CD1c-positive myeloid dendritic cell (primary cell): ENCODE data around the gene AIMP1.

Source experiments
- DNase-seq: peaks from one replicate; pipeline ENCODE4 v3.0.0-alpha.2; 2016; ENCODE audit errors: extremely low spot score

The AIMP1 gene

GRCh38 chr4:106315968-106316772 is at the start of gene AIMP1, which contains the start of gene TBCK:
AIMP1 (plus strand) TSS chr4:106316550; CDS start chr4:106325010, 8,460 bp downstream.
TBCK (minus strand) TSS chr4:106316209; CDS start chr4:106308960, 7,249 bp downstream.
- DNase-seq = peak; percentile 93

DNA sequence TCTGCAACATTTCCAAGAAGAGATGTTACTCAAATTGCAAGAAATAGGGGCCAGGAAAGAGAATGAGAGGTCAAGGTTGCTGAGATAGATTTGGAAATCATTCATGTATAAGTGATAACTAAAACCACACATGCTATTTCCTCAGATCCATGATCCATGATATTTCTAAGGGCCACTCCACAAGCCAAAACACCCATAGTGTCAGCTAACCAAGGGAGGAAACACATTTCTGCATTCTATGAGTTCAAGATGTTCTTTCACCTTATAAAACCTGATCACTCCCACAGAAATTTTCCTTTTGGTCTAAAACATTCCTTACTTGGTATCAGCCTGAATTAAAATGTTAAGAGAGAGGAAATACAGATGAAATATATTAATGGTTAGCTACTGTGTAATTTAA is 47.6 kb upstream of the AIMP1 start:
- DNase-seq = no peak

- no peak for DNase-seq
These were observed 46.6 kb upstream of the AIMP1 start for GRCh38 chr4:106269711-106270110.

- DNase-seq = no peak
These were observed 45.6 kb upstream of the AIMP1 start for GRCh38 chr4:106270736-106271135.

GRCh38 chr4:106273831-106274230 is 42.5 kb upstream of the AIMP1 start:
- no peak for DNase-seq

- no peak for DNase-seq
These were observed 39.1 kb upstream of the AIMP1 start for GRCh38 chr4:106277140-106277675.

DNA sequence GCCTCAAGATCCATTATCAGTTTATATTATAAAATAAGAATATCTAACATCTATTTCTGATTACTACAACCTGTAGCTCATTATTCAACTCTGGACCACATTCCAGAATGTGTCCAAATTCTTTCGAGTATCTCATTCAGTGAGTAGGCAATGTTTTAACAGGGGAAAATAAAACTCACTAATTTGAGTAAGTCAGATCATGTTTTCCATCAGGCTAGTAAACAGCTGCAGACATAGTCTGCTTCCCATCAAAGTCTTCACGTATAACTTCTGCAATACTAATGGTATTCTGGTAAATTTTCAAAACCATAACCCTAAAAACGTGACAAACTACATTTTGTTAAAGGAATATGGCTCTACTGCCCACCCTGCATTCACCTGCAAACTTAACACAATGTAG is 32.1 kb upstream of the AIMP1 start:
- DNase-seq = no peak

GRCh38 chr4:106286611-106287010 is 29.7 kb upstream of the AIMP1 start:
- no peak for DNase-seq

- no peak for DNase-seq
These were observed 28.9 kb upstream of the AIMP1 start for GRCh38 chr4:106287353-106287969.

DNA sequence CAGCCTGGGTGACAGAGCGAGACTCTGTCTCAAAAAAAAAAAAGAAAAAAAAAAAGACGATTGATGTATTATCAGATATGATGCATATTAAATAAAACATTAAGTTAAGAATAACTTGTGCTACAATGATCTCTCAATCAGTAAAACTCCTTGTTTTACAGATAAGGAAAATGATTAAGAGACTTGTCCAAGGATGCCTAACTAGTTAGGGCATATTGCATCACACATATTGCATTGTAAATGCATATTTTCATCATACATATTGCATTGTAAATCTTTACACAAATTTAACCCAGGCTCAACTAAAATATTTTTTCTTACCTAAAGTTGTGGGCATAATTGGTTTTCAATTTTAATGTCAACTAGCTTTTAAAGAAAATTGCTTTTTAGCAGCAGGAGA is 26.6 kb upstream of the AIMP1 start:
- DNase-seq = no peak

DNA sequence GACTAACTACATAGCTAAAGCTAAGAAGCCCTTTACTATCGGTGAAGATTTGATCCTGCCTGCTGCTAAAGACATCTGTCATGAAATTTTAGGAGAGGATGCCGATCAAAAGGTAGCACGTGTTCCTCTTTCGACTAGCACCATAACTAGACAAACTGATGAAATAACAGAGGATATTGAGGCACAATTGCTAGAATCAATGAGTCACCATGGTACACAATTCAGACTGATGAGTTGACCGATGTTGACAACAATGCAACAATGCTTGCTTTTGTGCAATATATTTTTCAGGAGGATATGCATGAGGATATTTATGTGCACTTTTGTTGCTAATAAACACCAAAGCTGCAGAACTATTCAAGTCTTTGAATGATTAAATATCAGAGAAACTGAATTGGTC is 24.7 kb upstream of the AIMP1 start:
- DNase-seq = no peak

- DNase-seq = no peak
These were observed 22.3 kb upstream of the AIMP1 start for GRCh38 chr4:106294062-106294461.

GRCh38 chr4:106297245-106298035 is 18.9 kb upstream of the AIMP1 start:
- DNase-seq = no peak

DNA sequence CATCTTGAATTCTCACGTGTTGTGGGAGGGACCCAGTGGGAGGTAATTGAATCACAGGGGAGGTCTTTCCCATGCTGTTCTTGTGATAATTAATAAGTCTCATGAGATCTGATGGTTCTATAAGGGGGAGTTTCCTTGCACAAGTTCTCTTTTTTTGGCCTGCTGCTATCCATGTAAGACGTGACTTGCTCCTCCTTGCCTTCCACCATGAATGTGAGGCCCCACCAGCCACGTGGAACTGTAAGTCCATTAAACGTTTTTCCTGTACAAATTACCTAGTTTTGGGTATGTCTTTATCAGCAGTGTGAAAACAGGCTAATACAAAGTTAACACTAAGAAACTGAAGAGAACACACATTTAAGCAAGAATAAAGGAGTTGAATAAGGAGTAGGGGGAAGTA is 16.4 kb upstream of the AIMP1 start:
- peak; percentile 4 for DNase-seq

DNA sequence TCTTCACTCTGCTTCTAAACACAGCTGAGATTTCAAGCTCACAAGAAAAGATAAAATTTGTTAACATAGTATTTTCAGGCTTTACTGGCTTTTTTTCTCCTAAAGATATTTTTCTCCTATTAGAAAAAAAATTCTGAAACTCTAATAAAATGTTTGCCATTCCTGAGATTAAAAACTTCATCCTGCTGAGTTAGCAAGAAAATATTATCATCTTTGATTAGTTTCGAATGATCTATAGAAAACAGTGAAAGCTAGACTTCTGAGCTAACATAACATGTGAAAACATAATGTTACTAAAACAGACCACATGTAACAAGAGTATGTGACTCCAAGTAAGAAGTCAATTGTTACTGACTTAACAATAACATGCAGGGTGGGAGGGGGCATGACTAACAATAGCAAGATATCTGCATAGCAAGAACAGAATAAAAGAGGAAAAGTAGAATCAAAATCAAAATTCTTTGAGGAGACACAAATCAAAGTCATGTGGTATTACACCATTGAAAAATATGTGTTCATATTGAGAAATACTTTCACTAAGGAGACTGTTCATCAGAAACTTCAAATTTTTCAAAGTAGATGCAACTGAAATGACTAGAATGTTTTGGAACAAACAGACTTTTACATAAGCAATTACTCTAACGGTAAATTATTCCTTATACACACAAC is 14.8 kb upstream of the AIMP1 start:
- DNase-seq = no peak

DNA sequence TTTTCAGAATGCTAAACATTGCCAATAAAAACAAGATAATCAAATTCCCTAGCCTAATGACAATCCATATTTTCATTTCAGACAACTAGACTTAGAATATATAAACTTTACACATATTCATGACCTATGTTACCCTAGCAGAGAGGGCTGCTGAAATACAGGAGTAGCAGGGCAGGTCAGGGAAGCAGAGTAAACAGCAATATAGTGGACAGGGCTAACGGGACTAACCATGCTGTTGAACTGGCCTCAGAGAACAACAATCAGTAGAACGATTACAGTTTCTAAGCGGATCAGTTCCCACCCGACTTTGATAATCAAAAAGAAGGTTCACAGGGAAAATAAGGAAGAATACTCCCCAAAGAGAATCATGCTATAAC is 14.3 kb upstream of the AIMP1 start:
- no peak for DNase-seq

GRCh38 chr4:106303548-106304281 is 12.6 kb upstream of the AIMP1 start:
- DNase-seq = no peak

GRCh38 chr4:106304632-106305031 is 11.7 kb upstream of the AIMP1 start:
- no peak for DNase-seq

- DNase-seq = no peak
These were observed 10.8 kb upstream of the AIMP1 start for GRCh38 chr4:106305435-106306055.

GRCh38 chr4:106306561-106306960 is 9.8 kb upstream of the AIMP1 start:
- DNase-seq = no peak

- no peak for DNase-seq
These were observed 4.0 kb upstream of the AIMP1 start for GRCh38 chr4:106312377-106312776.
